ENCODE data around the gene MTCP1.
A peak's percentile ranks its signal among the peaks of the same experiment; 100 is the strongest.

The MTCP1 gene

GRCh38 chrX:155070975-155071693 is at the start of gene MTCP1, which contains the start of the genes BRCC3 and CMC4:
TSS of gene MTCP1 (minus strand) at chrX:155071136. CDS start at chrX:155066010, 5,126 bp downstream.
TSS of gene BRCC3 (plus strand) at chrX:155071508. CDS start at chrX:155071528, 20 bp downstream.
TSS of gene CMC4 (minus strand) at chrX:155071136. CDS start at chrX:155064023, 7,113 bp downstream.
- peak; percentile 41 for DNase-seq

GRCh38 chrX:155115174-155115819 is 44.4 kb upstream of the MTCP1 start:
- DNase-seq, result no peak

- DNase-seq, result no peak
Observed at GRCh38 chrX:155113097-155113496, 42.2 kb upstream of the MTCP1 start.

DNA sequence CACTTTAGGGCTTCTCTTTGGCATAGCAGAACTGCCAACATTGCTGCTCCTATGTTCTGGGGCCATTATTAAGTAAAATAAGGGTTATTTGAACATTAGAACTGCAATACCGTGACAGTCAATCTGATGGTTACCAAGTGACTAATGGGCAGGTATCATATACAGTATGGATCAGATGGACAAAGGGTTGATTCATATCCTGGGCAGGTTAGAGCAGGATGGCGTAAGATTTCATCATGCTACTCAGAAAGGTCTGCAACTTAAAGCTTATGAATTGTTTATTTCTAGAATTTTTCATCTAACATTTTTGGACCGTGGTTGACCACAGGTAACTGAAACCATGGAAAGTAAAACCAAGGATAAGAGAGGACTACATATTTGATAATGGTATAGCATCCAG is 41.2 kb upstream of the MTCP1 start:
- no peak for DNase-seq

DNA sequence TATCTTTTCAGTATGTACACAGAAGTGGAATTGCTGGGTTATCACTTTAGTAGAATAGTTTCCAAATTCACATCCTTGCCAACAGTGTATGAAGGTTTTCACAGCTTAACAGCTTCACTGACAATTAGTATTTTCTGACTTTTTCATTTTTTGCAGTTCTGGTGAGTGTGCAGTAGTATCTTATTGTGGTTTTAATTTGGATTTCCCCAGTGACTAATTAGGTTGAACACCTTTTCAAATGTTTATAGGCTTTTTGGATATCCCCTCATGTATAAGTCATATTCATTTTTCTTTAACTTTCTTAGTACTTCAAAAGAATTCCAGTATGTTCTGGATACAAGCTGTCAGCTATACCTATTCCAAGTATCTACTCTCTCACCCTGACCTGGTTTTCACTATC is 37.5 kb upstream of the MTCP1 start:
- no peak for DNase-seq

GRCh38 chrX:155105919-155106318 is 35.0 kb upstream of the MTCP1 start:
- no peak for DNase-seq

DNA sequence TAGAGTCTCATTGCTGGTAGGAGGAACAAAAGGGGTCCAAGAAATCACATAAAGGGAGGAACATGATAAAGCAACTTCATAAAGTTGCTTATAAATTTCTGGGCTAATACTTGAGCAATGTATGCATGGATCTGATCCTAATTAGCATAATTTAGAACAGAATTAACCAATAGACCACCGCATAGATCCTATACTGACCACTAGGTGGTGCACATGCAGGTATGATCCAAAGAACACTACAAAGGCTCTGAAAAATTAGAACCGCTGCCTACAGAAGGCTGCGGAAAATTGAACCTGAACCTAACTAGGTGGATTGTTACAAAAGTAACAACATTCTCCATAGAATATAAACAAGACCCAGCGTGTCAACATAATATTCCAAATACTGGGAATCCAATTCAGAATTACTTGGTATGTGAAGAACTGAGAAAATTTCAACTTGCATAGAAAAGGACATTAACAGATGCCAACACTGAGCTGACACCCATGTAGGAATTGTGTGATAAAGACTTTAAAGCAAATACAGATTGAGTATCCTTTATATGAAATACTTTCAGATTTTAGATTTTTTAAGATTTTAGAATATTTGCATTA is 23.6 kb upstream of the MTCP1 start:
- DNase-seq, result peak; percentile 1

GRCh38 chrX:155086961-155087735 is 16.2 kb upstream of the MTCP1 start:
- no peak for DNase-seq

DNA sequence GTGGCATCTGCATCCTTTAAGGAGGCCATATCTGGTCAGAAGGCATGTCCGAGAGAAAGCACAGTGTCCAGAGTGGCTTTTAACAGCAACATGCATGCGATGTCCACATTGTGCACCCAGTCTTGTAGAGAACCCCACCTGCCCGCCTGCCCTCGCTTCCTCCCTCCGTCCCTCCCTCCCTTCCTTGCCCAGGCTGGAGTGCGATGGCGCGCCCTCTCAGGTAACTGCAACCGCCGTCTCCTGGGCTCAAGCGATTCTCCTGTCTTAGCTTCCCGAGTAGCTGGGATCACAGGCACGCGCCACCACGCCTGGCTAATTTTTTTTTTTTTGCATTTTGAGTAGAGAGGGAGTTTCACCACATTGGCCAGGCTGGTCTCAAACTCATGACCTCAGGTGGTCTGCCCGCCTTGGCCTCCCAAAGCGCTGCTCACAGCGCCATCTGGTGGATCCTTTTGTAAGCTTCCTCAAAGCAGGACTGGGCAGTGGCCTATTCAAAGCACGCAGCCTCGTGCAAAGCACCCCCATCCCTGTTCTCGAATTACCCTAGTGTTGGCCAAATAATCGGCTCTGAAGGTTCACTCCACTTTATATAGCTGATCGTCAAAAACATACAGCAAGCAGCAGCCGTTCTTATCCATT is 15.4 kb upstream of the MTCP1 start:
- DNase-seq, result no peak

DNA sequence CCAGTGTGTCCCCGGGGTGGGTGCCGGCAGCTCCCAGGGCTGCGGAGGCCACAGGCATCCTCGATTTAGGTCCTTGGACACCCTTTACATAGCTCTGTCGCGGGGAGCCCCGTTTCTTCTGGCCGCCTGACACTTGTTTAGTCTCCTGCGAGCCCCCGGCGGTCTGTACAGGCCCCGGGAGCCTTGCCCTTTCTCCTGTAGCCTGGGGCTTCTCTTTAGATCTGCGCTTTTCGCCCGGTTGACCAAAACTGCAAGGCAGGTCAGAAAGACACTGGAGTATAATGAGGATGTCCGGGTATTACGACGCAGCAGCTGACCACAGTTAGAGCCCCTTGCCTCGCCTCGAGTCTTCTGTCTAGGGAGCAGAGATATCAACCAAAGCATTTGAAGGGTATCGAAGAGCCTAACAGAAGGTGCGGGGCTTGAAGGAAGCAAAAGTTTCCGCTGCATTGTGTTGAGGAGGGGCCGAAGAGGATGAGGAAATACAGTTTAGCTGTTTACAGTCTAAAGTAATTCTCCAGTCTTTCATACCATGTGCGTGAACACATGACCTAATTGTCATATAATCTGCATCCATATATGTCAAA is 851 bp upstream of the MTCP1 start:
- DNase-seq, result no peak

DNA sequence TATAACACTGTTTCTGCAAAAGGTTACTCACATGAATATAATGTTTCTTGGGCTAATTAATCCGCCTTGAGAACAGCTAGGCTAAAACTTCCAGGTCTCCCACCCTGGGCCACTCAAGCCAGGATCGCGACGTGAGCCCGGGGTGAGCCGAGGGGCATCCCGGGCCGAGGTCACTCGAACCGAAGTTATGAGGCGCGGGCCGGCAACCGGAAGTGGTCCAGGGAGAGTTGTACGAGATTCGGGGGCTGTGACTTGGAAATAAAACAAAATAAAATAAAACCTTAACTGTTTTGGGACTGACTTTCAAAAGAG is 317 bp downstream of the MTCP1 start:
- no peak for DNase-seq

- no peak for DNase-seq
Observed at GRCh38 chrX:155070038-155070437, 898 bp downstream of the MTCP1 start.

DNA sequence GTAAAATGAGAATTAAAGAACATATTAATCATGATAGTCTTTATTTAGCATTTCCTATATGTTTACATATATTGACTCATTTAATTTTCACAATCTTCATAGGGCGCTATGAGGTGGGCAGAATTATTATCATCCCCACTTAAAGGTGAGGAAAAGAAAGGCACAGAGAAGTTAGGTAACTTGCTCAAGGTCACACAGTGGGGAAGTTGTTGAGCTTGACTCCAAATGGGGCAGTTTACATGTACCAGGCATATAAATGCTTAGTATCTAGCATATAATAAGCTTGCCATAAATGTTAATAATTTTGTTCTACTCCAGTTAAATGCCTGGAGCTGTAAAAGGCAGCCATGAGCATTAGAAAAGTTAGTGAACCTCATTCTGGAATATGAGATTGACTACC is 1.5 kb downstream of the MTCP1 start:
- DNase-seq, result no peak

DNA sequence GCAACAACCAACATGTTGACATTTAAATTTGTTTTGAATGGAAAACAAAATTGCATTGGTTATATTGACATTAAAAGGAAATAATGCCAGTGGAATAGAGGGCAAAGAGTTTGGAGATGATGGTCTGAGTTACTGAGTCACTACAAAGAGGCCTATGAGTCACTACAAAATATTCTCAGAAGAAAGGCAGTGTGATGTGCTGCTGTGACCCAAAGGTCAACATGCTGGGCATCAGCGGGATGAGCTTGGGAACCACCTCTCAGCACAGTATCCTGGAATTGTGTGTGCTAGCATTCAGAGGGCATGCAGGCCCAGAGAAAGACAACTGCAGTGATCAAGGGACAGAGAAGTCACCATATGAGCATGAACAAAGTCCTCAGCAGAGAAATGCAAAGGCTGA is 2.8 kb downstream of the MTCP1 start:
- DNase-seq, result no peak

DNA sequence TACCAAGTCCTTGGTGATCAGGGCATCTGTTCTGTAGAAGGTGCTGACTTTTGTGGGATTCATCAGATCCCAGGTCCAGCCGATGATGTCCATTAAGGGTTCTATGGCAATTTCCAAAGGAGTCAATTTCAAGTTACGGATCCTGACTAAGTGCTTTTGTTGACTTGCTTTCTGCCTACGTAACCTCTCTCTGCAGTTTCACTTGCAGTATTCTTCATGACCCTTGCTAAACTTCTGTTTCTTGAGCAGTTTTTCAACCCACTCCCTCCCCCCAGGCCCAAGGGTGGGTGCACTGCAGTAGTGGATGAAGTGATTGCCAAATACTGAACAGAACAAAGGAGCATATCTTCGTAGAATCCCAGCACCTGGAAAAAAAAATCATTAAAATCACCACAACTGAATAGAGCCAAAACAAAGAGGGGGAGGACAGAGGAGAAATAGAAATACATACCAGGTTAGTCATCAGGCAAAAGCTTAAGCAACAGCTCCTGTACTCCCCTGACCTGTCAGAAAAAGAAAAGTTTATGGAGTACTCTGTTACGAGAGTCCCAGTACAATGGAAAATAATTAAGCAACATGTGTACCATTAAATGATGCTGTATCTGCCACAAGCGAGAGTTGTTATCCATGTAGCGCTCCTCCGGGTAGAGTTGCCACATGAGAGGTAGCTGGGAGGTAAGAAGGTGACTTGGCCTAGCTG is 5.8 kb downstream of the MTCP1 start:
- no peak for DNase-seq

- no peak for DNase-seq
Observed at GRCh38 chrX:155061760-155062159, 9.2 kb downstream of the MTCP1 start.

DNA sequence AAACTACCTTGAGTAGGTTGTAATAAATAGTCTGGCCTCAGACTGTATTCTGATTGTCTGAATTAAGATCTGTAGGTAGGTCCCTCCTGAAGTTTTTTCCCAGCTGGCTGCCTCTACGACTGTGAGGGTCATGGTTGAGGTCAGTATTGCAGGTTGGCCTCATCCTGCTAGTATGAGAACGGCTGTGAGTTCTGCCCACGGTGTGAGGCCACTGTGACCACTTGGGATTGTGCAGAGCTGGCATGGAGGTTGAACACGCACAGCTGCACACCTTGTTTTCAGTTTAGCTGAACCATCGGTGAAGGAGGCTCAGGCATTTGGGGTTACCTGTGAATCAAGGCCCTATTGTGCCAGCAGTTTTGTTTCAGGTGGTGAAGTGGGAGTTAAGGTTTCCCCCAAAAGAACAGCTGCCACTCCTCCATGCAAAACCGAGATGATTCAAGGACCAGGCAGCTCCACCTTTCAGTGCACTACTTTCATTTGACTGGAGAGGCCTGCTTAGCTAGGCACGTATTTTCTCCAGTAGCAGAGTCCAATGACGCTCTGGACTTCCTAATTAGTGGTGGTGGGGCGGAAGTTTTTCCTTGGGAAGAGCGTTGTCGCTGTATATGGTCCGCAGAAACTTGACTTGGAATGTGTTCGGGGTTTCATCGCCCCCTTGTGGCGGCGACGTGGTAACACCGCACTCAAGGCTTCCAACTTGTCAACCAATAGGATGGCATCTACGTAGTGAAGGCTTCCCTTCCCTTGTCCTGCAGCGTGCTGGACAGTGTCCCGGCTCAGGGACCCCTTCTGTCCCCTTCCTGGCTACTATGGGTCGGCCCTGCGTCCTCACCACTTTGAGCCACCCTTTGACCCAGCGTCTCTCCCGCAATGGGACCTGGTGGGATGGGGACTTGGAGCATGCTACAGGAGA is 13.8 kb downstream of the MTCP1 start:
- DNase-seq, result no peak

GRCh38 chrX:155056471-155056870 is 14.5 kb downstream of the MTCP1 start:
- no peak for DNase-seq

DNA sequence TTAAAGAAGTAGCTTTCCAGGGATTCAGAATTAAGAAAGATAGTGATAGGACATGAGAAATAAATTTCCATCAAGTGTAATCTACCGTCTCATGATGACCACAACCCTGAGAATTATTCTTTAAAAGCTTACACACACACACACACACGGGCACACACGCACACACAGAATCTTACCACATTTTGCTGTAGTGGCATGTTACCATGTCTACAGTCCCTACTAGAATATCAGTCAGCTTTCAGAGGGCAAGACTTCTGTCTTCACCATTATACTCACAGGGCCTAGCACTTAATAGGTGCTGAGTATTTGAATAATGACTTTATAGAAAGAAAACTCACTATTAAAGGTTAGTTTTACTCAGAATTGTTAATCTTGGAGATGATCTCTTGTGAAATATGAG is 15.4 kb downstream of the MTCP1 start:
- DNase-seq, result no peak

DNA sequence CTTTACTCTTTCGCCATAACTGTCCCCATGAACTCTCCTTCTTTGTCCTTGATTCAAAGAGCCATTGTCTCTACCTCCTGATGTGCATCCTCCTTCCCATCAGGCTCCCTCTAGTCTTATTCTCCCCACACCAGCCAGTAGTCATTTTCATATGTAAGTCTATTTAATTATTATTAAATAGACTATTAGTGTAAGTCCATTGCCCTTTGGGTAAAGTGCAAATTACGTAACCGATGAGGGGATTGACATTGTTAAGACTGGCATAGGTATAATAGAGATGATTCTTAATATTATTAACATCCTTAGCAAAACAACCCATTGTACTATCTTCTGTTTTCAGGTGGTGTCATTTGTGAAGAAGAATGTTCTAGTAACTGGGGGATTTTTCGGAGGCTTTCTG is 16.7 kb downstream of the MTCP1 start:
- DNase-seq, result no peak

- no peak for DNase-seq
Observed at GRCh38 chrX:155053656-155054055, 17.3 kb downstream of the MTCP1 start.
